HG03378 (cell line): ENCODE results near the gene AHR.
A peak's percentile ranks its signal among the peaks of the same experiment; 100 is the strongest.

Experiments
- ATAC-seq: cut with Tn5 transposase; IDR thresholded peaks from one replicate; pipeline ENCODE4 v1.9.1; 2021; ENCODE audit warnings: mild to moderate bottlenecking, moderate library complexity; ENCODE audit not compliant: unreplicated experiment

The AHR gene

DNA sequence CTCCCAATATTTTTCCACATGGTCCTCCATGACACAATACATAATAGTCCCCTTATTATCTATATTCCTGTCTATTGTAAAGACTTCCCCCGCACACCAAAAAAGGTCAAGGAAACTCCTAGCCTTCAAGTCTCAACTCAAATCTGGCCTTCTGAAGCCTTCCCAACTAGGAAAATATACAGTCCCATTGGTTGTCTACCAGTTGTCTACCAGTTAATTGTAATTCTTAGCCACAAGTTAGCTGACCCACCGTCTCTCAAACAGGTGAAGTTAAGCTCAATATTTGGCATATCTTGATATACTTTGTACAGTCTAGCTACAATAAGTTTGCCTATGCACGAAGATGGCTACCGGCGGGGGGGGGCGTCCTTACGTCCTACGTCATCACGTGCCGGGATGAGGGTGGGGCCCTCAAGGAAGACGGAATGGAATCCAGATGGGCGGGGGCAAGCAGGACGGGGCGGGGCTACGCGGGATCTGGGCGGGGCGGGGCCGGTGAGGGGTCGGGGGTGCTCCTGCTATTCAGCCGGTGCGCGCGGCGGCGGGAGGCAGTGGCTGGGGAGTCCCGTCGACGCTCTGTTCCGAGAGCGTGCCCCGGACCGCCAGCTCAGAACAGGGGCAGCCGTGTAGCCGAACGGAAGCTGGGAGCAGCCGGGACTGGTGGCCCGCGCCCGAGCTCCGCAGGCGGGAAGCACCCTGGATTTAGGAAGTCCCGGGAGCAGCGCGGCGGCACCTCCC, at the start of gene AHR:
Gene AHR, plus strand, starts transcription at position 551 of the 738 bp plus-strand sequence. CDS start 613 bp downstream, outside the sequence.
- peak; percentile 31 for ATAC-seq

DNA sequence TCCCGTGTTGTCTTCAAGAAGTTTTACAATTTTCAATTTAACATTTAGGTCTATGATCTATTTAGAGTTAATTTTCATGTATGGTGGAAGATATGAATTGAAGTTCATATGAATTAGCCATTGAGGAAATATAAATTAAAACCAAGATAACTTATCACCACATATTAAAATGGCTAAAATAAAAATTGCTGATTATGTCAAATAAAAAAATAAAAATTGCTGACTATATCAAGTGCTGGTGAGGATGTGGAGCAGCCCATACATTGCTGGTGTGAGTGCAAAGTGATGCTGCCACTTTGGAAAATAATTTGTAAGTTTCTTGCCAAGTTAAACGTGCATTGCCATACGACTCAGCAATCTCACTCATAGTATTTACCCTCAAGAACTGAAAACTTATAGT, 44.6 kb upstream of the AHR start:
- ATAC-seq, result no peak

DNA sequence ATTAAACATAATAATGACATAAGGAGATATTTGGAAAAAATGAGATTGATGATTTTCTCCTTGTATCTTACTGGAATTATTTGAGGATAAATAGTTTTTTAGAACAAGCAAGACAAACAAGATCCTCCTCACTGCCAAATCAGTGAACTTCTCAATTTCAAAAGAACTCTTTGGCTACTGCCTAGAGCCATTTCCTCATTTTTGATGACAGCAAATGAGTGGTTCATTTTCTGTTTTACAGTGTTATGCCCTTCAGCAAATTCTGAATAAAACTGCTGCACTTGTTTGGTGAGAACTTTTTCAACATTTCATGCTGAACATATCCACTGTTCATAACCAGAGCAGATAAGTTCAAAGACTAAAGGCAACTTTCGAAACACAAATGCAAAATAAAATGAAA, 42.5 kb upstream of the AHR start:
- no peak for ATAC-seq

DNA sequence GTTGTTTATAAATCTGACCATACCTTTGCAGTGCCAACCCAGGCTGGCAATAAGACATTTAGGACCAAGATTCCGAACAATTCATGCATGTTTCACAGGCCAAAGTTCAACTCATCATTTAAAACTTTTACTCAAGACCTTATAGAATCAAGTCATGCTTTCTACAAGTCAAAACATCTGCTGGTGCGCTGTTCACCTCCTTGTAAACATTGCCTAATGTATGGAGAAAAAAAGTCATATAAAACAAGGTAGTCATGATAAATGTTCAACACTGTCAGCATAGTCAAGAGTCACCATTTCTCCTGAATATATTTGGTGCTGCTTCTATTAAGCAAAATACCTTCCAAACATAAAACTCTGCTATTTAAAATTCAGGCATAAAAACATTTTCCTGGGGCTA, 42.1 kb upstream of the AHR start:
- ATAC-seq, result no peak

DNA sequence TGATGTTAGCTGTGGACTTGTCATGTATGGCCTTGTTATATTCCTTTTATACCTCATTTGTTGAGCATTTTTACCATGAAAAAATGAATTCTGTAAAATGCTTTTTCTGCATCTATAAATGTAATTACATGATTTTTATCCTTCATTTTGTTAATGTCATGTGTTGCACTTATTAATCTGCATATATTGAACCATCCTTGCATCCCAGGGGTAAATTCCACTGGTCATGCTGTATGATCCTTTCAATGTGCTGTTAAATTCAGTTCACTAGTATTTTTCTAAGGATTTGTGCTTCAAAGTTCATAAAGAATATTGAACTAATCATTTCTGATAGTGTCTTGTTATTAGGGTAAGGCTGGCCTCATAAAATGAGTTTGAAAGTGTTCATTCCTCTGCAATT, 31.9 kb upstream of the AHR start:
- no peak for ATAC-seq

DNA sequence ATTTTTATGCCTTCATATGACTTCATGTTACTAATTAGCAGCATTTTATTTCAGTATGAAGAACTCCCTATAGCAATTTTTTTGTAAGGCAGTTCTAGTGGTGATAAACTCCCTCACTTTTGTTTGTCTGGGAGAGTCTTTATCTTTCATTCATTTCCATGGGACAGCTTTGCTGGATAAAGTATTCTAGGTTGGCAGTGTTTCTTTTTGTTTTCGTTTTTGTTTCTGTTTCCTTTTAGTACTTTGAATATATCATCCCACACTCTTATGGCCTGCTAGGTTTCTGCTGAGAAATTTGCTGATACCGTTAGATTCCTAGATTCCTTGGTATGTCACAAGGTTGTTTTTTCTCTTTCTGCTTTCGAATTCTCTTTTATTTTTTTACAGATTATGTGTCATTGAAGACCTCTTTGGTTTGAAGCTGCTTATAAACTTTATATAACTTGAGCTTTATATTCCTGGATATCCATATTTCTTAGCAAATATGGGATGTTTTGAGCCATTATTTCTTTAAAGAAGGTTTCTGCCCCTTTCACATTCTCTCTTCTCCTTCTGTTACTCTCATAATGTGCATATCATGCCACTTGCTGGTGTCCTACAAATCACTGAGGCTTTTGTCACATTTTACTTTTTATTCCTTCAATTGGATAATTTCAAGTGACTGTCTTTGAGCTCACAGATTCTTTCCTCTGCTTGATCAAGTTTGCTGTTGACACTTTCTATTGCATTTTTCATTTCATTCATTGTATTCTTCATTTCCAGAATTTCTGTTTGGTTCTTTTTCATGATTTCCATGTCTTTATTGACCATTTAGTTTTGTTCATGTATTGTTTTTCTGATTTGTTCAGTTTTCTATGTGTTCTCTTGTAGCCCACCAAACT, 28.9 kb upstream of the AHR start:
- ATAC-seq, result no peak

DNA sequence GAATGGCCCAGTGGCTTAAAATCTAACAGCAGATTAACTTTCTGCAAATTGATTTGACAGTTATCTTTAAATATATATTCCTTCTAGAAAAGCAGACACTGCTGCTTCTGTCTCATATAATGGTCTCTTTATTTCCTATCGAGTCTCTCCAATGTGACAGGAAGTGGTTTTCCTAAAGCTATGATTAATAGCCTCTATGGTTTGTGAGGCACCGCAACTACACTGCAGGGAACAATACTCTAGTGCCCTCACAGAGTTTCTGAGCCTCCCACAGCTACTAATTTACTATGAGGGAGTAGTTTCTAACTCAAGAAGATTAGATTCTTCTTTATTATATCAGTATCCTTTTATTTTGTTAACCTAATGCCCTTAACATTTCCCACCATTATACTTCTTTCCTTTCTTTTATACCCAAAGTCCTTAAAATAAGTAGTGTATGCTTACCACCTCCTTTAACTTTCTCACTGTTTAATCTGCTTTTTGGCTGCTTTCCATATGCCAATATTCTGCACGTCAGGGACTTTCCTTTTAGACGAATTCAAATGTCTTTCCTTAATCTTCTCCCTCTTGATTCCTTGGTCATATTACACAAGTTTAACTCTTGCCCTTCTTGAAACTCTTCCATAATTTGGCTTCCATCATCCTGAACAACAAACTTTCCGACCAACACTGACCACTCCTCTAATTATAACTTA, 23.8 kb upstream of the AHR start:
- no peak for ATAC-seq

DNA sequence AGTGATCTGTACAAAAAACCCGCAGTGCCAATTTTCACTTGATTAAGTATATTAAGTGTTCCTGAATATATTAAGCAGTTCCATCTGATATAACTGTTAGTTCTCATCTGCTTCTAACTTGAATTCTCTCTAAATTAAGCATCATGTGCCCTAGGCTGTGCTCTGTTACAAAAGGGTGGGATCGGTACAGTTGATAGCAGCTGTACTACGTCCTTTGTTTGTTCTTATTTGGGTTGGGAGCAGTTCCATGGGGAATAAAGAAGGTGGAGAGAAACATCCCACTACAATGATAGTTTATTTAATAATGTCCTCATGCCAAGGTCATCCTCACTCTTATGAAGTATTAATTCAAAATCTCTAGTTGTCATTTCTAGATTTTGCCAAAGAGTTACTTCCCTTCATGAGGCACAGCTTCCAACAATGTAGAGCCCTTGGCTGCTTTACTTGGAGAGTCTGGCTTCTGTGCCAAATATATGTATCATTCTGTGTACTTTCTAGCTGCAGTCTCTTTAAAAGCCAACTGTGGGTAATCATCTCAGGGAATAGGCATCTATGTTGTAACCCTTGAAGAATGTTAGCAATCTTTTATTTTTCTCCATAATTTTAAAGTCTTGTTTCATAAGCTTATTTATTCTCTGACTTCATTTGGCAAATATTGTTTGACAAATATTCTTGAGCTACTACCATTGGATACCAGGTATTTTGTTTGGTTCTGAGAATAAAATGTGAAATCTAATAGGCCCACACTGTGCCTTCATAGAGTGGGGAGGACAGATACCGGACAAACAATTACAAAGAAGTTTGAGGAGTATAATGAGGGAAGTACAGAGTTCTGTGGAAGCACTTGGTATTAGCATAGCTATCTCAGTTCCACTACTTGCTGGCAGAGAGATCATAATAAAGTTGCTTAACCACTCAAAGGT, 22.4 kb upstream of the AHR start:
- no peak for ATAC-seq

DNA sequence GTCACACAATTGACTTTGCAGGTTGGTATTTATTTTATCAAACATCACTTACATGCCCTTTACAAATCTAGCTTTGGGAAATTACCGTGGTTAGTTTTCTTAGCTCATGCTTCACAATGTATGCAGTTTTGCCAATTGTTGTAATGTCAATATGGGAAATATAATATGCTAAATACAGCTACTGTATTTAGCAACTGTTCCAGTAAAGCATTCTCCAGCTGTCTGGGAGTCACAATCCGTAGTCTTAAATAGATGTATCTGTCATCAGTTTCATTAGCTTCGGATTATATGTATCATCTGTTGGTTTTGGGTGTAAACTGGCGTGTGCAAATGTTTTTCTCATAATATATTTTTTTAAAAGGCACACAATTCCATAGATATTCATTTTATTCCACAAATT, 19.4 kb upstream of the AHR start:
- ATAC-seq, result no peak

DNA sequence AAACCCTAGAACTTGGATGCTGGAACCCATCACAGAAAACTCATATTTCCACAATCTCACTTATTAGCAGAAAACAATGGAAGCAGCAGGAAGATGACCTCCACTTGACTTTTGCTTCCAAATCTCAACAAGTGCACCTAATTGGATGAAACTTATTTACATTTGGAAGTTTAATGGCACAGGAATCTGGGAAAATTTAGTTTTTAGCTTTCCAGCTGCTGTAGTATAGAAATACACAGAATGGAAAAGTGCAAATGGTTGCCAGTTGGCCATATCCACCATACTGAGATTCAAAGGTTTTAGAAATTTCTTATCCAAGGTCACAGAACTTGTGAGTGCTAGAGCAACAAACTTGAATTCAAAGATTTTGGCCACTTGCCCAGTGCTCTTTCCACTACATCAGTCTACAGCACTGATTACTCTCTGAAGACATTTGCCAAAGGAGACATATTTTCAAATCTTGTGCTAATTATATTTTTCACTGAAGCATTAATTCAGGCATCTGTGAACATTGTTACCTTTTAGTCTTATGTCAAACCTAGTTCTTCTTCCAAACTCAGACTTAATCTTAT, 9.3 kb upstream of the AHR start:
- ATAC-seq, result no peak

DNA sequence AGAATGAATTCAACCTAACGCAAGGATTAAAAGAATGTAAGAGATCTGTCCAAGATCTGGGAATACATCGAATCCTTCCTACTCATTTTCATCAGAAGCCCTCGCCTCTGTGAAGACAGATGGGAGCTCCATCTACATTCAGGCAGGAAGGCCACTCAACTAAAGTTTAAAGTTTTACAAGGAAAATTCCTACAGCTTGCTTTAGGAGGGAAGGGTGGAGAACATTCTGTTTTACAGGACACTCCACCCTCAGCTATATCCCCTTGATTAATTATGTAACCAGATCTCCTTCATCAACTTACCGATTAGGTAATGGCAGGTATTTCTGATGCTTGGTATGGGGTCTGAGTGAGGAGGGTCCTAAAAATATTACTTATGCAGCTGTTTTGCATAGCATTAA, 5.6 kb upstream of the AHR start:
- no peak for ATAC-seq

DNA sequence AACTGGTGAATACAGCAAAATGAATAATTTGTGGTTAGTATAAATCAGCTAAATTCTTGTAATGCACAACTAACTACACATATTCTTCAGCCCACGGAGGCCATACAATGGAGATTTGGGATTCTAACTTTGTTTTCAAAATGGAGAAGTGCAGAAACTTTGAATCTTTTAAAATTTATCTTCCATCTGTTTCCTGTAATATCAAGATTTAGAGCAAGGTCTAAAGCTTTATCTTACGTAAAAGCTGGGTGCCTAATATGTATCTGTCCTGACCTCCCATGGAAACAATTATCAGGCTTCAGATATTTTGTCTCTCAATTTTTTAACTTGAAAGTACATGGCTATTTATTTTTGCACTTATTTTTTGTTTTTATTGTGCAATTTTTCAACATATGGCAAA, 5.0 kb upstream of the AHR start:
- no peak for ATAC-seq

DNA sequence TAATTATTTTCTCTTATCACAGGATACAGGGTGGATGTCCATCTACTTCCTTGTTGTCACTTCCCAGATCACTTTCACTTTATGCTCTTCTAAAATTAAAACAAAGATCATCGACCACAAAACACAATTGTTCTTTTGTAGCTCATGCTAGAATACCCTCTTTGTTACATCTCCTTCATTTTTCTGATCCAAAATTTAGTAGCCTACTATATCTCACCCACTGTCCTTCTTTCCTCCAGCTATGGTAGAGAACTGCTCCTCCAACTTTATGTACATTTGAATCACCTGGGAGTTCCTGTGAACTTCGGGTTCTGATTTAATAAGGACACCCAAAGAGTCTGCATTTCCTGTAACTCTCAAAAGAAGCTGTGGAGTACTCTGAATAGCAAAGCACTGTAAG, 1.2 kb upstream of the AHR start:
- no peak for ATAC-seq

DNA sequence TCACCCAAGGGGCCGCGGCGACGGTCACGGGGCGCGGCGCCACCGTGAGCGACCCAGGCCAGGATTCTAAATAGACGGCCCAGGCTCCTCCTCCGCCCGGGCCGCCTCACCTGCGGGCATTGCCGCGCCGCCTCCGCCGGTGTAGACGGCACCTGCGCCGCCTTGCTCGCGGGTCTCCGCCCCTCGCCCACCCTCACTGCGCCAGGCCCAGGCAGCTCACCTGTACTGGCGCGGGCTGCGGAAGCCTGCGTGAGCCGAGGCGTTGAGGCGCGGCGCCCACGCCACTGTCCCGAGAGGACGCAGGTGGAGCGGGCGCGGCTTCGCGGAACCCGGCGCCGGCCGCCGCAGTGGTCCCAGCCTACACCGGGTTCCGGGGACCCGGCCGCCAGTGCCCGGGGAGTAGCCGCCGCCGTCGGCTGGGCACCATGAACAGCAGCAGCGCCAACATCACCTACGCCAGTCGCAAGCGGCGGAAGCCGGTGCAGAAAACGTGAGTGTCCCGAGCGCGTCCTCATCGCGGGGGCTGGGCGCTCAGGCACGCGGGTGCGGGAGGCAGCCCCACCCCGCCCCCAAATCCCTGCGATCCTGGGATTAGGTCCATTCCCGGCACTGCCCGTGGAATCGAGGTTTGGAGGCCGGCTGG, 509 bp downstream of the AHR start:
- peak; percentile 29 for ATAC-seq

DNA sequence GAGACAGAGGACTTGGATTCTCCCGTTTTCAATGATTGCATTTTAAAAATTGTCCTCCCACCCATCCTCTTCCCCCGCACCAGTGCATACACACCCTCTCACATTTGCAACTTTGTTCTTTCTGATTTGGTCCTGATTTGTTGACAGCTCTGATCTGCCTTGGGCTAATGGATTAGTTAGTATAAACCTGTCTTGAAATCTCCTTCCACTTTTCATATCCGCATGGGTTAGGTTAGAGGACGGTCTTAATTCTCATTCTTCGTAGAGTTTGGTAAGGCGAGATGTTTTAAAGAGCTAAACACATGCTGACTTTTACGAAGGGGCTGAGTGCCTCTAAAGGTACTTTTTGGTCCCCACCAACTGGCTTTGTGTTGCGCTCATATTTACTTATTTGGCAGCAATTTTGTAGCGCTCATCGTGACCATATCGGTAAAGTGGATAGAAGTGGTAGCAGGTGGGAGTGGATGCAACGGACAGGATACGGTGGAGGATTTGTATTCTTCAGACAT, 1.1 kb downstream of the AHR start:
- peak; percentile 19 for ATAC-seq

DNA sequence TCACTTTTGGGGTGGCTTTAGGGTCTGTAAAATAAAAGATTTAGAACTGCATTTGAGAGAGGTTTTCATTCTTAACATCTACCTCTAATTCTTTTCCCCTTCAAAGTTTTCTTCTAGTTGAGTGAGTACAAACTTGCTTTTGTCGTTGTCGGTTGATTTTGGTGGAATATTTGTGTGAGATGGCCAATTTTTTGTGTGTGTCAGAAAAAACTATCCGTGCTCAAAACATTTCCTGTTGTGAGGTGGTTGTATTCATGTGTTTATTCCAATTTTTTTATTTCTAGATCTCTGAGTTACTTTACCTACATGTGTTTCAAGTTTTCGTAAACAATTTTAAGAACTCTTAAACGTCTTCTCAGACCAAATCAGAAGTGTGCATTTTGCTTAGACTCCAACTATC, 1.6 kb downstream of the AHR start:
- no peak for ATAC-seq

DNA sequence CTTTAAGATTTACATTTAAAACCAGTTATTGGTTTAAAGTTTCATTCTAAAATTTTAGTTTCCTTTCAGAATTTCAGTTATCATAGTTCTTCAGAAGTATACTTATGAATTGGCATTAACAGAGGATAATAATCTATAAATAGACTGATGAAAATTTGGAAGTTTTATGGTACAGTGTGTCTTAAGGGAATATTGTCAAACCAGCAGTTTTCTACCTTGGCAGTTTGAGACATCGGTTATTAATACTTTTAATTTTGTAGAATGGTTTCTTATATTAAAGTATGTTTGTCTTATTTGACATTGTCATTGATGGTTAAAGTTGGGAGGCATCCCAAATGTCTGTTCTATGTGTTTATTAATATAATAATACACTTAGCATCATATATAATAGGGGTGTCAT, 2.0 kb downstream of the AHR start:
- no peak for ATAC-seq

DNA sequence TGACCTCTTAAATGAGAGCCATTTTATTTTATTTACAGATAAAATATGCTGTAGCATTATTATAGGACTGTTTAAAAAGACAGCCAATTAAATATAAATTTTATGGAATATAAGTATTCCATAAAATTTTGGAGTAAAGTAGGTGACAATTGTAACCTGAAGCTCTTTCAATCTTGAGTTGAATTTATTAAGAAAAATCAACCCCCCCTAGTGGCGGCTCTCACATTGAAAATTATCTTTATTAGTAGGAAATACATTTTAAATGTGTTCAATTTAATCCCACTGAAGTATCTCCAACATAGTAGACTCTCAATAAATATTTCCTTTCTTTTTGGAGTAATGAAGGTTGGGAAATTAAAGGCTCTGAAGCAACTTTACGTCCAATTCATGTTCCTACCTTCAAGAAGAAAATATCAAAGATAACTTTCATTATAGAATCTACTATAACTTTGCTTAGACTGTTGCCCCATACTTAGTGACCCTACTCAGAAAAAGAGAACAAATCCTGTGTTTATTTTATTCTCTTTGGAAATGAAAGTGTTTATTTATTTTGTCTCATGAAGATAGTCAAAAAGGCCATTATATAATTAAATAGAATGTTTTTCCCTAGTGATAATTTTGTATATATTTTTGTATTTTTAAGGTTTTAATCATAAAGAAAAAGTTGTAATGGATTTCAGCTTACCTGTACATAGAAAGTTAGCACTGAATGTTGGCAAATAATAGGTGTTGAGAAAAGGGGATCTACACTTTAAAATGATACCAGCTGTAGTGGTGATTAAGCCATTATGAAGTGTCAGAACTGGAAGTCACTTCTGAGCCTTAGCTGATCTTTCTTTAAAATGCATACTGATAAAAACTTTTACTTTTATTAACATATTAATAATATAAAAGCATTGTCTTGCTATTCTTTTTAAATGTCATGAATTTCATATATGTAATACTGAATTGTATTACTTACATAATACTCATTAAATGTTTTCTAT, 3.3 kb downstream of the AHR start:
- ATAC-seq, result no peak
